NOMO-1 treated with dmso at 0.1 percent for 144 hours (cell line): Measurements from ENCODE around the gene KCNC1.

Experiments
- DNase-seq: peaks from one replicate; lab custom pipeline; 2025; ENCODE audit not compliant: unreplicated experiment; lab: John Stamatoyannopoulos, UW

KCNC1 gene

DNA sequence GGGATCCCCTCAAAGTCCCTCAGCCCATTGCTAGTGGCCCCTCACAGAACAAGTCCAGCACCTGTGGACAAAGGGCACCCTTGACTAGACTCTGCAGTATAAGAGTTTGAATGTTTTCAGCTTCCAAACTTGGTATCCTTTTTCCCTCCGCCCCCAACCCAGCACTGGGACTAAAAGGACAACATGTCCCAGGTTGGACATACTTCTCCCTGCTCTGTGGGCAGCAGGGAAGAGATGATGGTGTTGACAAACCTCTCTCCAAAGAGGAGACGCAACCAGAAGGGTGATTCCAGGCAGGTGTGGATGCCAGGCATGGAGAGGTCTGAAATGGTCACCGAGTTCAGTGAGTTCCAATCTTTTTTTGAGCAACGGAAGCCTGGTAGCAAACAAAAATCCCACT, 19.7 kb upstream of the KCNC1 start:
- no peak for DNase-seq

DNA sequence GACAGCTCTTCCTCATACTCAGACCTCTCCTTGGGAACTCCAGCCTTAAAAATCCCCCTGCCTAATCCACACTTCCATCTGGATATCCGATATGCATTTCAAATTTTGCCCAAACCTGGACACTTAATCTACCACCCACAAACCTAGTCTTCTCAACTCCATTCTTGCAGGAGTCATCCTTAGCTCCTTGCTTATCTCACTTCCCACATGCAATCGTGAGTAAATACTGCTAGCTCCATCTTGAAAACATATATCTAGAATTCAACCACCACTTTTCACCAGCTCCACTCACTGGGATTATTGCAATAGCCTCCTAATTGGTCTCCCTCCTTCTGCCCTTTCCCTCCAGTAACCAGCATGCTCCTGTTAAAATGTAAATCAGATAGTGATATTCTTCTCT, 17.8 kb upstream of the KCNC1 start:
- DNase-seq: no peak

- no peak for DNase-seq
Measured at GRCh38 chr11:17718015-17718414, 16.6 kb upstream of the KCNC1 start.

DNA sequence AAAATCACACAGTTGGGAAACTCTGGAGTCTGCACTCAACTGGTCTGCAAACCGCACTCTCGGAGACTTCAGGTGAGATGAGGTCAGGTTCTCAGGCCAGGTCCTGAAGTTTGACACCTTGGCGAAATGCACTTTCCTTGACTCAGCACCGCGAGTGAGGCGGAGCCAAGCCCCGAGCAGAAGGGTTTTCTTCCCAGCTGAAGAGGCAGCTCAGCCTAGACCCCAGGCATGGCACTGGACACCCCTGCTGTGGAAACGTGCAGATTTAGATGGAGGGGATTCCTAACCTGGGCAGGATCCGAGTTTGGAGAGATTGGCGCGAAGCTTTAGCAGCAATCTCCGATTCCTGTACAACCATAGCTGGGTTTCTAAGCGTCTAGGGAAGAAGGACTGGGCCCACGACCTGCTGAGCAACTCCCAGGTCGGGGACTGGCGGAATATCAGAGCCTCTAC, 16.0 kb upstream of the KCNC1 start:
- DNase-seq: no peak

GRCh38 chr11:17719028-17719937, 15.3 kb upstream of the KCNC1 start, which contains the start of gene MYOD1:
Gene MYOD1, plus strand, starts transcription at chr11:17719571. Its CDS starts 212 bp downstream, at chr11:17719783.
- no peak for DNase-seq

GRCh38 chr11:17719938-17720795, 14.4 kb upstream of the KCNC1 start:
- DNase-seq: no peak

GRCh38 chr11:17720796-17721171, 13.8 kb upstream of the KCNC1 start:
- DNase-seq: no peak

DNA sequence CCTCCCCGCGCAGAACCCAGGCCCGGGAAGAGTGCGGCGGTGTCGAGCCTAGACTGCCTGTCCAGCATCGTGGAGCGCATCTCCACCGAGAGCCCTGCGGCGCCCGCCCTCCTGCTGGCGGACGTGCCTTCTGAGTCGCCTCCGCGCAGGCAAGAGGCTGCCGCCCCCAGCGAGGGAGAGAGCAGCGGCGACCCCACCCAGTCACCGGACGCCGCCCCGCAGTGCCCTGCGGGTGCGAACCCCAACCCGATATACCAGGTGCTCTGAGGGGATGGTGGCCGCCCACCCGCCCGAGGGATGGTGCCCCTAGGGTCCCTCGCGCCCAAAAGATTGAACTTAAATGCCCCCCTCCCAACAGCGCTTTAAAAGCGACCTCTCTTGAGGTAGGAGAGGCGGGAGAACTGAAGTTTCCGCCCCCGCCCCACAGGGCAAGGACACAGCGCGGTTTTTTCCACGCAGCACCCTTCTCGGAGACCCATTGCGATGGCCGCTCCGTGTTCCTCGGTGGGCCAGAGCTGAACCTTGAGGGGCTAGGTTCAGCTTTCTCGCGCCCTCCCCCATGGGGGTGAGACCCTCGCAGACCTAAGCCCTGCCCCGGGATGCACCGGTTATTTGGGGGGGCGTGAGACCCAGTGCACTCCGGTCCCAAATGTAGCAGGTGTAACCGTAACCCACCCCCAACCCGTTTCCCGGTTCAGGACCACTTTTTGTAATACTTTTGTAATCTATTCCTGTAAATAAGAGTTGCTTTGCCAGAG, 13.2 kb upstream of the KCNC1 start:
- no peak for DNase-seq

GRCh38 chr11:17722000-17722643, 12.5 kb upstream of the KCNC1 start:
- no peak for DNase-seq

DNA sequence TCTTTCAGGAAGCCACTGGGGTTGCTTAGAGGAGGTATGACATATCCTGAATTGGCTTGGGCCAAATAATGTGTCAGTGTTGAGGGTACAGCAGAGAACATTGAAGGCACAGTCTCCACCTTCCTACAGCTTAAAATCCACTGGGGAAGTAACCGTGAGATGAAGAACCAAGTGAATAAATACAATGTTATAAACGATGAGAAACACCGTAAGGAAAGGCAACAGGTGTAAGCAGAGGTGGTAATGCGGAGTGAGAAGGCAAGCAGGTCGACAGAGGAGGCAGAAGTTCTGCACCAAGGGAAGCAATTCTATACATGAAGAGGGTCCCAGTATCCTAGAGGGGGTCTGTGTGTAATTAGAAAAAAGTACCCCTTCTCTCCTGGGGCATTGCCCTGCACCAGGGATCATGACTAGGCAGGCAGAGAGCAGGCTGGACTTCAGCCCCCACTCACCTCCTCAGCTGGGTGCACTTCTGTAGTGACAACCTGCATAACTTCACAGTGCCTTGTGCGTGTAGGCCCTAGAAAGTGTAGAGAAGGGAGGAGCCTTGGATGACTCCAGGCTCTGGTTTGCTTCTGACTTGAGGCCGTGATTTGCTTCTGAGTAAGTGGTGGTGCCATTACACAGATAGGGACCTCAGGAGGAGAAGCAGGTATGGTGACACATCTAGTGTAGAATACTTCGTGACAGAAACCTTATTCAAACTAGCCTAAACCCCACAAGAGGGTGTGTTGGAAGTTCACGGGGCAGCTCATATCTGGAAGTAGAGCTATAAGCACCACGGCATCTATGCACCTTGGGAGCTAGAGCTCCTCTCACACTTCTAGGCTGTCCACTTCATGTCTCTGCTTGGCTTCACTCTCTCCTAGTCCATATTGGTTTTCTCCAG, 10.3 kb upstream of the KCNC1 start:
- DNase-seq: no peak

- no peak for DNase-seq
Measured at GRCh38 chr11:17725174-17725573, 9.4 kb upstream of the KCNC1 start.

- no peak for DNase-seq
Measured at GRCh38 chr11:17730137-17730536, 4.4 kb upstream of the KCNC1 start.

DNA sequence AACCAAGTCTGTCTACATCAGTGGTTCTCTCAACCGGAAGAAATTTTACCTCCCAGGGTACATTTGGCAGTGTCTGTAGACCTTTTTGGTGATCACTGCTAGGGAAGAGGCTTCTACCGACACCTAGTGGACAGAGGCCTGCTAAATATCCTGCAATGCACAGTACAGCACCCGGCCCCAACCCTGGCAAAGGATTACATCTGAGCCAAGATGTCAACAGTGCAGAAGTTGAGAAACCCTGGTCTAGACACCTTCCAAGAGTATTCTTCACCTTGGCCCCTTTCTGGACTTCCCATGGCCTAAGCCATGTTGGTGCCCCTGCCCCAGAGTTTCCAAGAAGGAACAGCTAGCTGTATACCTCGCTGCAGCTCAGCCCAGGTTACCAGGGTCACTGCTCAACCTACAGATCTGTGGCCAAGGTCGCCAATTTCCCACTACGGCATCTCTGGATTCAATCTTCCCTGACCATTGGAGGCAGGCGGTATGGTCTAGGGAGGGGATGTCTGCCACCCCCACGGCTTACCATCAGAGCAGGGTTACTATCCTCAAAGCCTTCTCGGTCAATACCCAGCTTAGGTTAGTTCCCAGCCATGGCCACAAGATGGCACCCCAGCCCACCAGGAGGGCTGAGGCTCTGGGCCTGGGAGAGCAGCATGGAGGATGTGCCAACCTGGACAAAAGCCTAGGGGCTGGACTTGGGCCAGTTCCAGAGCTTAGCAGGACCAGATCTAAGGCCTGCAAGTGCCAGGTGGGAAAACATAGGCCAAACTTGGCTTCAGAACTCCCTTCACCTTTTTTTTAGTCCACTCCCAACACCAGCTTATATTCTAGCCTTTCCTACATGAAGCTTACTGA, 3.7 kb upstream of the KCNC1 start:
- DNase-seq: peak; percentile 9

- DNase-seq: no peak
Measured at GRCh38 chr11:17733261-17733660, 1.3 kb upstream of the KCNC1 start.

- peak; percentile 8 for DNase-seq
Measured at GRCh38 chr11:17734986-17735817, 621 bp downstream of the KCNC1 start.

DNA sequence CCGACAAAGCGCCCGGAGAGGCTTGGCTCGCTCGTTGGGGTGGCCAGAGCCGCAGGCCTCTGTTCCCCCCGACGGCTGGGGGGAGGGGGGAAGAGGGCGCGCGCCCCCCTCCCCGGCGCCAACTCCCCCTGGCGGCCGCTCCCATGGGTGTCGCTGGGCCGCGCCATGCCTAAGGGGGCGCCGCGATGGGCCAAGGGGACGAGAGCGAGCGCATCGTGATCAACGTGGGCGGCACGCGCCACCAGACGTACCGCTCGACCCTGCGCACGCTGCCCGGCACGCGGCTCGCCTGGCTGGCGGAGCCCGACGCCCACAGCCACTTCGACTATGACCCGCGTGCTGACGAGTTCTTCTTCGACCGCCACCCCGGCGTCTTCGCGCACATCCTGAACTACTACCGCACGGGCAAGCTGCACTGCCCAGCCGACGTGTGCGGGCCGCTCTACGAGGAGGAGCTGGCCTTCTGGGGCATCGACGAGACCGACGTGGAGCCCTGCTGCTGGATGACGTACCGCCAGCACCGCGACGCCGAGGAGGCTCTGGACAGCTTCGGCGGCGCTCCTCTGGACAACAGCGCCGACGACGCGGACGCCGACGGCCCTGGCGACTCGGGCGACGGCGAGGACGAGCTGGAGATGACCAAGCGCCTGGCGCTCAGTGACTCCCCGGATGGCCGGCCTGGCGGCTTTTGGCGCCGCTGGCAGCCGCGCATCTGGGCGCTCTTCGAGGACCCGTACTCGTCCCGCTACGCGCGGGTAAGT, 1.4 kb downstream of the KCNC1 start:
- no peak for DNase-seq

DNA sequence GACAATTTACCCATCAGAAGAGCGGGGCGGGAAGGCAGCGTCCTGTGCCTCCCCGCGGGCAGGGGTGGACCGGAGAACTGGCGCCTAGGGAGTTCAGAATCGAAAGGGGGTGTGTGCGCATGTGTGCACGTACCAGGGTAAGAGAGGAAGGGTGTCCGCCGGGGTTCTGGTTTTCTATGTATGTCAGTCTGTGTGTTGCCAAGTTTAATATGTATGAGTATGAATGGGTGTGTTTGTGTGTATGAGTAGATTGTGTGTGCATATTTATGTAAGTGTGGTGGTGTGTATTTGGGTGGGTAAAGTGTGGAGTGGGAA, 2.0 kb downstream of the KCNC1 start:
- DNase-seq: no peak
